SK-N-SH treated with all-trans-retinoic acid at 6 μM for 48 hours (cell line): Measurements from ENCODE around the gene NOP16.

ENCODE experiments used
- ATAC-seq: fragments of 200-7000 bp; cut with Tn5 transposase; 3 replicates; pipeline ENCODE4 v1.9.1; 2020; ENCODE audit warnings: mild to moderate bottlenecking, moderate library complexity
- ARNTL ChIP-seq: fragments of 450-650 bp; formaldehyde crosslinking; IDR thresholded peaks from 2 replicates; pipeline ENCODE4 v1.5.0; 2020; ENCODE audit warnings: low read depth, mild to moderate bottlenecking, moderate library complexity, borderline replicate concordance
- BACH2 ChIP-seq: fragments of 250-450 bp; sonication (Bioruptor Pico); IDR thresholded peaks from 2 replicates; pipeline ENCODE4 v1.9.0; 2021; ENCODE audit warnings: mild to moderate bottlenecking, borderline replicate concordance
- CREB5 ChIP-seq: fragments of 250-450 bp; sonication (Bioruptor Pico); IDR thresholded peaks from 2 replicates; pipeline ENCODE4 v1.5.1; 2020; ENCODE audit warnings: low read depth, mild to moderate bottlenecking, moderate library complexity
- OSR1 ChIP-seq: fragments of 250-450 bp; sonication (Bioruptor Pico); IDR thresholded peaks from 2 replicates; pipeline ENCODE4 v1.8.0; 2022; ENCODE audit warnings: moderate library complexity, mild to moderate bottlenecking, inconsistent platforms
- PATZ1 ChIP-seq: fragments of 250-450 bp; sonication (Bioruptor Pico); IDR thresholded peaks from 2 replicates; pipeline ENCODE4 v1.8.0; 2020; ENCODE audit warnings: mild to moderate bottlenecking, moderate library complexity, borderline replicate concordance
- PPARA ChIP-seq: fragments of 250-450 bp; sonication (Bioruptor Pico); IDR thresholded peaks from 2 replicates; pipeline ENCODE4 v1.5.0; 2020; ENCODE audit warnings: mild to moderate bottlenecking, borderline replicate concordance
- RARB ChIP-seq: fragments of 250-450 bp; sonication (Bioruptor Pico); IDR thresholded peaks from 2 replicates; pipeline ENCODE4 v1.8.0; 2021; ENCODE audit warnings: mild to moderate bottlenecking, moderate library complexity
- SNAI2 ChIP-seq: fragments of 250-450 bp; sonication (Bioruptor Pico); IDR thresholded peaks from 2 replicates; pipeline ENCODE4 v1.5.0; 2020; ENCODE audit warnings: mild to moderate bottlenecking, moderate library complexity
- TCF4 ChIP-seq: fragments of 250-450 bp; sonication (Bioruptor Pico); IDR thresholded peaks from 2 replicates; pipeline ENCODE4 v1.8.0; 2021; ENCODE audit warnings: mild to moderate bottlenecking, moderate library complexity, borderline replicate concordance
- TOX ChIP-seq: fragments of 250-450 bp; sonication (Bioruptor Pico); IDR thresholded peaks from 2 replicates; pipeline ENCODE4 v1.8.0; 2021; ENCODE audit warnings: mild to moderate bottlenecking, moderate library complexity, borderline replicate concordance
- ZC3H10 ChIP-seq: fragments of 250-450 bp; sonication (Bioruptor Pico); IDR thresholded peaks from 2 replicates; pipeline ENCODE4 v1.5.1; 2021; ENCODE audit warnings: mild to moderate bottlenecking, moderate library complexity
- ZFP3 ChIP-seq: fragments of 250-450 bp; sonication (Bioruptor Pico); IDR thresholded peaks from 2 replicates; pipeline ENCODE4 v1.5.0; 2020; ENCODE audit warnings: mild to moderate bottlenecking, moderate library complexity
- ZFP30 ChIP-seq: fragments of 450-650 bp; formaldehyde crosslinking; IDR thresholded peaks from 2 replicates; pipeline ENCODE4 v1.5.0; 2022; ENCODE audit warnings: mild to moderate bottlenecking, moderate library complexity
- ZNF565 ChIP-seq: fragments of 450-650 bp; formaldehyde crosslinking; conservative IDR thresholded peaks from 2 replicates; pipeline ENCODE4 v1.5.0; 2020; ENCODE audit warnings: low read depth, mild to moderate bottlenecking, moderate library complexity
- ZNF70 ChIP-seq: fragments of 450-650 bp; formaldehyde crosslinking; IDR thresholded peaks from 2 replicates; pipeline ENCODE4 v1.5.0; 2020; ENCODE audit warnings: mild to moderate bottlenecking, moderate library complexity
- ZNF8 ChIP-seq: fragments of 450-650 bp; formaldehyde crosslinking; IDR thresholded peaks from 2 replicates; pipeline ENCODE4 v1.5.0; 2020; ENCODE audit warnings: mild to moderate bottlenecking, moderate library complexity
- TF ChIP-seq, protein P1 (sequence below): fragments of 250-450 bp; sonication (Bioruptor Pico); IDR thresholded peaks from 2 replicates; pipeline ENCODE4 v1.5.1; 2021; ENCODE audit warnings: mild to moderate bottlenecking, moderate library complexity
- TF ChIP-seq, protein P2 (sequence below): fragments of 250-450 bp; sonication (Bioruptor Pico); IDR thresholded peaks from 2 replicates; pipeline ENCODE4 v1.5.0; 2020; ENCODE audit warnings: mild to moderate bottlenecking, moderate library complexity

NOP16 gene

DNA sequence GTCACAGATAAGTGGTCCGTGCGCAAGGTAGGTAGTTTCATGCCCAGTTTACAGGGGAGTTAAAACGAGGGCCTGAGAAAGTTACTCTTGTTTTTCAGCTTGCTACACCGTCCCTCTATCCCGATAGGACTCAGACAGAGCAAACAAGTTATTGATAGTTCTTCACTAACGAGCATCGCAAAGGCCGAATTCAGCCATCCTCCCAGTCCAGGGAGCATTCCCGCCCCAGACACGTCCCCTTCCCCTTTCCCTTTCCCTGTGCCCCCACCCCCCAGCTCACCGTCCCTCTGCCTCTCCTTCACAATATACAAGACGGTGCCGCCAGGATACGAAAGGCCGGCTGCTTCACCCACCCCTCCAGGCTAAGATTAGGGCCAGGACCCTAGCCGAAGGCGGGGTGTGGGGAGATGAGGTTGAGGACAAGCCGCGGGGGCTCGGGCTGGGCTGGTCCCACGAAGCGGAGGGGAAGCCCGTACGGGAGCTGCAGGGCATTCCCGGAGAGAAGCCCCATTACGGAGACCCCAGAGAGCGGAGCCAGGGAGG is 27.4 kb downstream of the NOP16 start:
- TF ChIP-seq RARB (no peak), BACH2 (no peak), ZNF70 (CRISPR knock-in tag) (no peak)
- TF ChIP-seq, protein P1, sequence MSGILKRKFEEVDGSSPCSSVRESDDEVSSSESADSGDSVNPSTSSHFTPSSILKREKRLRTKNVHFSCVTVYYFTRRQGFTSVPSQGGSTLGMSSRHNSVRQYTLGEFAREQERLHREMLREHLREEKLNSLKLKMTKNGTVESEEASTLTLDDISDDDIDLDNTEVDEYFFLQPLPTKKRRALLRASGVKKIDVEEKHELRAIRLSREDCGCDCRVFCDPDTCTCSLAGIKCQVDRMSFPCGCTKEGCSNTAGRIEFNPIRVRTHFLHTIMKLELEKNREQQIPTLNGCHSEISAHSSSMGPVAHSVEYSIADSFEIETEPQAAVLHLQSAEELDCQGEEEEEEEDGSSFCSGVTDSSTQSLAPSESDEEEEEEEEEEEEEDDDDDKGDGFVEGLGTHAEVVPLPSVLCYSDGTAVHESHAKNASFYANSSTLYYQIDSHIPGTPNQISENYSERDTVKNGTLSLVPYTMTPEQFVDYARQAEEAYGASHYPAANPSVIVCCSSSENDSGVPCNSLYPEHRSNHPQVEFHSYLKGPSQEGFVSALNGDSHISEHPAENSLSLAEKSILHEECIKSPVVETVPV = no peak
- TF ChIP-seq, all 23 proteins: peak for 0
- peak; percentile 33 for ATAC-seq

DNA sequence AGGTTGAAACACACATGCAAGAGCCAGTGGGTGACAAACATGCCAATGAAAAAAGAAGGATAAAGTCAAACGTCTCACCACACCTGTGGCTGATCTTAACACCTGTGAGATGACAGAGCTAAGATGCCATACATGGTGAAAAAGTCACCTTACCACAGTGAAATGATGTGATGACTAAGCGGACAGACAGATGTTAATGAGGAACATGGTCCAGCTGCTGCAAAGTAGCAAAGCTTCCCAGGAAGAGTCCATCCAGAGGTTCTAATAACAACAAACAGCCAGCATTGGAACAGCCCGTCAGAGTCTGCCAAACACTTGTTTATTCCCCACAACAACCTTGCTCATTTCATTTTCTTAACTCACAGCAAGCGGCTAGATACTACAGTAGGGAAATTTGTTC is 28.7 kb downstream of the NOP16 start:
- no peak for ATAC-seq
- TF ChIP-seq RARB (no peak), ZC3H10 (CRISPR knock-in tag) (no peak), CREB5 (CRISPR knock-in tag) (no peak), ZNF8 (CRISPR knock-in tag) (no peak), SNAI2 (CRISPR knock-in tag) (no peak), ZNF70 (CRISPR knock-in tag) (no peak), ZNF565 (CRISPR knock-in tag) (no peak), ZFP3 (CRISPR knock-in tag) (no peak), ARNTL (CRISPR knock-in tag) (no peak), ZFP30 (CRISPR knock-in tag) (no peak), PATZ1 (CRISPR knock-in tag) (no peak), PPARA (CRISPR knock-in tag) (no peak), OSR1 (CRISPR knock-in tag) (no peak), TOX (CRISPR knock-in tag) (no peak)
- TF ChIP-seq, protein P1 = no peak
- TF ChIP-seq, all 23 proteins: peak for 0

- no peak for TF ChIP-seq ZNF8 (CRISPR knock-in tag)
- TF ChIP-seq BACH2 = no peak
- TF ChIP-seq ZNF565 (CRISPR knock-in tag) = no peak
- no peak for TF ChIP-seq CREB5 (CRISPR knock-in tag)
- TF ChIP-seq, protein P2, sequence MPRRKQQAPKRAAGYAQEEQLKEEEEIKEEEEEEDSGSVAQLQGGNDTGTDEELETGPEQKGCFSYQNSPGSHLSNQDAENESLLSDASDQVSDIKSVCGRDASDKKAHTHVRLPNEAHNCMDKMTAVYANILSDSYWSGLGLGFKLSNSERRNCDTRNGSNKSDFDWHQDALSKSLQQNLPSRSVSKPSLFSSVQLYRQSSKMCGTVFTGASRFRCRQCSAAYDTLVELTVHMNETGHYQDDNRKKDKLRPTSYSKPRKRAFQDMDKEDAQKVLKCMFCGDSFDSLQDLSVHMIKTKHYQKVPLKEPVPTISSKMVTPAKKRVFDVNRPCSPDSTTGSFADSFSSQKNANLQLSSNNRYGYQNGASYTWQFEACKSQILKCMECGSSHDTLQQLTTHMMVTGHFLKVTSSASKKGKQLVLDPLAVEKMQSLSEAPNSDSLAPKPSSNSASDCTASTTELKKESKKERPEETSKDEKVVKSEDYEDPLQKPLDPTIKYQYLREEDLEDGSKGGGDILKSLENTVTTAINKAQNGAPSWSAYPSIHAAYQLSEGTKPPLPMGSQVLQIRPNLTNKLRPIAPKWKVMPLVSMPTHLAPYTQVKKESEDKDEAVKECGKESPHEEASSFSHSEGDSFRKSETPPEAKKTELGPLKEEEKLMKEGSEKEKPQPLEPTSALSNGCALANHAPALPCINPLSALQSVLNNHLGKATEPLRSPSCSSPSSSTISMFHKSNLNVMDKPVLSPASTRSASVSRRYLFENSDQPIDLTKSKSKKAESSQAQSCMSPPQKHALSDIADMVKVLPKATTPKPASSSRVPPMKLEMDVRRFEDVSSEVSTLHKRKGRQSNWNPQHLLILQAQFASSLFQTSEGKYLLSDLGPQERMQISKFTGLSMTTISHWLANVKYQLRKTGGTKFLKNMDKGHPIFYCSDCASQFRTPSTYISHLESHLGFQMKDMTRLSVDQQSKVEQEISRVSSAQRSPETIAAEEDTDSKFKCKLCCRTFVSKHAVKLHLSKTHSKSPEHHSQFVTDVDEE (CRISPR knock-in tag) = no peak
- TF ChIP-seq PPARA (CRISPR knock-in tag) = no peak
- TF ChIP-seq OSR1 (CRISPR knock-in tag) = no peak
- no peak for TF ChIP-seq PATZ1 (CRISPR knock-in tag)
- TF ChIP-seq TCF4 = no peak
- no peak for TF ChIP-seq ARNTL (CRISPR knock-in tag)
These were observed 32.2 kb downstream of the NOP16 start for GRCh38 chr5:176356179-176356566.

More at GRCh38 chr5:176356179-176356566, 32.2 kb downstream of the NOP16 start:
- no peak for ATAC-seq
